SU-DHL-6 (cell line): ENCODE measurements around the gene SEMA5A.

Experiments used
- CTCF ChIP-seq: fragments of 200-600 bp; sonication (generic); IDR thresholded peaks from one replicate; pipeline ENCODE4 v1.5.1; 2017; ENCODE audit warnings: antibody characterized with exemption, mild to moderate bottlenecking, low read length, moderate library complexity; ENCODE audit not compliant: insufficient read depth, poor library complexity, severe bottlenecking
- EZH2phosphoT487 ChIP-seq: fragments of 200-600 bp; sonication (generic), shearing (Covaris generic); conservative IDR thresholded peaks from 2 replicates; pipeline ENCODE4 v1.6.1; 2018; ENCODE audit warnings: mild to moderate bottlenecking, antibody characterized with exemption, low read length, moderate library complexity, mixed read lengths

DNA sequence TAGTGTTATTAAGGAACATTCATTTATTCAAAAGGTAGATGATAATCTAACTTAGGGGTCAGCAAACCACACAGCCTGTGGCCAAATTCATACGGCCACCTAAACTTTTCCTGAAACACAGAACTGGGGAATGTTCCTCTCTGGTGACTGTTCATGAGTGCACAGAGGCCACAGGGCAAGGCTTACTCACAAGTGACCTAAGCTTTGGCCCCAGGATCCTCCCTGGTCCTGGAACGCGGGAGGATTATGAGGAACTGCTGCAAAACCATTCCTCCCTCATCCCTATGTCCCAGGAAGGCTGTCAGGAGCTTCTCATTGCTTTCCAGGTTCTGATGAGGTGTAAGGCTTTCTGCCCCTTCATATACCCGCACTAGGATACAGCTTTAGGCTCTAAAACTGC is 397.6 kb downstream of the SEMA5A start:
- TF ChIP-seq CTCF (no peak), EZH2phosphoT487 (no peak)
